Lower leg skin (tissue), 3 donors: ENCODE data around the gene CHTF18.
"Not testable (repeated sequence)": the region's sequence is repeated elsewhere in the genome, so short reads cannot be mapped to it uniquely, and the experiment has no call there.

Source experiments
- POLR2A ChIP-seq, 2 donors: fragments of 450-650 bp; IDR thresholded peaks; one replicate each; pipeline ENCODE4 v1.6.1; 2016 to 2017; ENCODE audit warnings: antibody characterized with exemption in 2 of 2, mild to moderate bottlenecking in 1 of 2, moderate library complexity in 1 of 2
- TF ChIP-seq, protein P1 (sequence below), 3 donors: fragments of 450-650 bp; IDR thresholded peaks; one replicate each; pipeline ENCODE4 v1.5.1; 2016; ENCODE audit warnings: antibody characterized with exemption in 3 of 3, mild to moderate bottlenecking in 3 of 3, moderate library complexity in 2 of 3

DNA sequence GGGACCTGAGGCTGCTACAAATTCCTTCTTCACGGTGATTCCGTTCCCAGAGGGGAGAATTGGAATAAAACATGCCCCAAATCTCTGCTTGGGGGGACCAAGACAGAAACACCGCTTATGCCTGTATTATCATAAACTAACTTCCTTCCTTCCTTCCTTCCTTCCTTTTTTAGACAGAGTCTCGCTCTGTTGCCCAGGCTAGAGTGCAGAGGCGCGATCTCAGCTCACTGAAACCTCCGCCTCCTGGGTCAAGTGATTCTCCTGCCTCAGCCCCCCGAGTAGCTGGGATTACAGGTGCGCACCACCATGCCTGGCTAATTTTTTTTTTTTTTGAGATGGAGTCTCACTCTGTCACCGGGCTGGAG is 31.6 kb downstream of the CHTF18 start:
- TF ChIP-seq, protein P1, sequence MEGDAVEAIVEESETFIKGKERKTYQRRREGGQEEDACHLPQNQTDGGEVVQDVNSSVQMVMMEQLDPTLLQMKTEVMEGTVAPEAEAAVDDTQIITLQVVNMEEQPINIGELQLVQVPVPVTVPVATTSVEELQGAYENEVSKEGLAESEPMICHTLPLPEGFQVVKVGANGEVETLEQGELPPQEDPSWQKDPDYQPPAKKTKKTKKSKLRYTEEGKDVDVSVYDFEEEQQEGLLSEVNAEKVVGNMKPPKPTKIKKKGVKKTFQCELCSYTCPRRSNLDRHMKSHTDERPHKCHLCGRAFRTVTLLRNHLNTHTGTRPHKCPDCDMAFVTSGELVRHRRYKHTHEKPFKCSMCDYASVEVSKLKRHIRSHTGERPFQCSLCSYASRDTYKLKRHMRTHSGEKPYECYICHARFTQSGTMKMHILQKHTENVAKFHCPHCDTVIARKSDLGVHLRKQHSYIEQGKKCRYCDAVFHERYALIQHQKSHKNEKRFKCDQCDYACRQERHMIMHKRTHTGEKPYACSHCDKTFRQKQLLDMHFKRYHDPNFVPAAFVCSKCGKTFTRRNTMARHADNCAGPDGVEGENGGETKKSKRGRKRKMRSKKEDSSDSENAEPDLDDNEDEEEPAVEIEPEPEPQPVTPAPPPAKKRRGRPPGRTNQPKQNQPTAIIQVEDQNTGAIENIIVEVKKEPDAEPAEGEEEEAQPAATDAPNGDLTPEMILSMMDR (IDR thresholded peaks at IDR 0.05), result not testable (repeated sequence)
- not testable (repeated sequence) for TF ChIP-seq POLR2A (IDR thresholded peaks at IDR 0.05)
